Muscle of leg (tissue), 11 donors: ENCODE data around the gene KDM3B. TPM values are rescaled to one million over a fixed set of nuclear protein-coding genes. Genes with fewer than 3 reads are reported as not detected.

Experiments
- DNase-seq: peaks from one replicate; pipeline ENCODE4 v3.0.0; 2013
- H3K27ac ChIP-seq: one replicate; pipeline ENCODE4 v1.5.1; 2013; ENCODE audit warnings: mild to moderate bottlenecking, low read length, control low read depth
- H3K27me3 ChIP-seq: one replicate; pipeline ENCODE4 v1.6.1; 2013; ENCODE audit warnings: low read length; ENCODE audit not compliant: control insufficient read depth, insufficient read depth
- H3K36me3 ChIP-seq: one replicate; pipeline ENCODE4 v1.6.1; 2013; ENCODE audit warnings: low read length; ENCODE audit not compliant: control insufficient read depth, insufficient read depth
- H3K4me1 ChIP-seq: one replicate; pipeline ENCODE4 v1.6.1; 2013; ENCODE audit warnings: low read length; ENCODE audit not compliant: control insufficient read depth, insufficient read depth
- H3K4me3 ChIP-seq: one replicate; pipeline ENCODE4 v1.5.1; 2013; ENCODE audit warnings: low read length, control low read depth
- H3K9me3 ChIP-seq: replicated peaks from 2 replicates; pipeline ENCODE4 v1.6.1; 2013; ENCODE audit warnings: low read depth, low read length; ENCODE audit not compliant: control insufficient read depth
- WGBS: methylation state at CpG from one replicate; pipeline ENCODE4 v1.1.5; 2013; ENCODE audit warnings: missing lambda C conversion rate; ENCODE audit not compliant: insufficient coverage; 5-methylcytosine and 5-hydroxymethylcytosine counted together
- polyA plus RNA-seq, 8 donors: library from polyadenylated mRNA; unstranded; fragments of 120-200 nt; gene quantifications; one replicate each; pipeline versions ENCODE4 v1.2.1 to v1.2.3, GENCODE V29; 2013; ENCODE audit warnings: inconsistent platforms in 1 of 8, low replicate concordance in 1 of 8; ENCODE audit not compliant: insufficient read length in 8 of 8, insufficient read depth in 1 of 8
- total RNA-seq: library from RNA; stranded (reverse); fragments of 120-200 nt; gene quantifications from one replicate; pipeline ENCODE4 v1.2.4, GENCODE V29; 2013

Gene KDM3B
- total and polyA plus RNA-seq, 9 donors = 44.0 to 65.9 (median 55.1) TPM

DNA sequence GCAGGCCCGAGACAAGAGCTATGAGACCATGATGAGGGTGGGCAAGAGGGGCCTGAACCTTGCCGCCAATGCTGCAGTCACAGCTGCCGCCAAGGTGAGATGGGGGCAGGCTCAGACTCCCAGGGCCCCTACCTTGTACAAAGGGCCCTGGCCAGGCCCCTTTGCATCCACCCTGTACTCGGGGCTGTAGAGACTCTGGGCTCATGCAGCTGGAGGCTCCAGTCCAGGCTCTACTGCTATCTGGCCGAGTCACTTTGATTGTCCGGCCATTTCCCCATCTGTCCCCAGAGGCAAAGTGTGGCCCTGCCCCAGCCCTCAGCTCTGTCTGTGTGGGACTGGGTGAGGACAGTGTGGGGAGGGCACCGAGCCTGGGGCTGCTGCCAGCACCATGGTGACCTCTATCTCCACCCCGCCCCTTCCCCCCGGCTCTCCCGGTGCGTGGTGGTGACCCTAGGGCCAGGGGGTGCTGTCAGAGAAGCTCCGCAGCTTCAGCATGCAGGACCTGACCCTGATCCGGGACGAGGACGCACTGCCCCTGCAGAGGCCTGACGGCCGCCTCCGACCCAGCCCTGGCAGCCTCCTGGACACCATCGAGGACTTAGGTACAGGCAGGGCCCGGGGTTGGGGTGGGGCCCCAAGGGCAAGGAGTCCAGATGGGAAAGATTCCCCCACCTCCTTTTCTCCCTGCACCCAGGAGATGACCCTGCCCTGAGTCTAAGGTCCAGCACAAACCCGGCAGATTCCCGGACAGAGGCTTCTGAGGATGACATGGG, 92.5 kb downstream of the KDM3B start:
- 79% methylated on average over 20 of the region's 22 CpGs for WGBS
- no peak overlapping the region for H3K4me3 ChIP-seq
- H3K4me1 ChIP-seq = peaks cover 5% of the 10 kb centered on the region

DNA sequence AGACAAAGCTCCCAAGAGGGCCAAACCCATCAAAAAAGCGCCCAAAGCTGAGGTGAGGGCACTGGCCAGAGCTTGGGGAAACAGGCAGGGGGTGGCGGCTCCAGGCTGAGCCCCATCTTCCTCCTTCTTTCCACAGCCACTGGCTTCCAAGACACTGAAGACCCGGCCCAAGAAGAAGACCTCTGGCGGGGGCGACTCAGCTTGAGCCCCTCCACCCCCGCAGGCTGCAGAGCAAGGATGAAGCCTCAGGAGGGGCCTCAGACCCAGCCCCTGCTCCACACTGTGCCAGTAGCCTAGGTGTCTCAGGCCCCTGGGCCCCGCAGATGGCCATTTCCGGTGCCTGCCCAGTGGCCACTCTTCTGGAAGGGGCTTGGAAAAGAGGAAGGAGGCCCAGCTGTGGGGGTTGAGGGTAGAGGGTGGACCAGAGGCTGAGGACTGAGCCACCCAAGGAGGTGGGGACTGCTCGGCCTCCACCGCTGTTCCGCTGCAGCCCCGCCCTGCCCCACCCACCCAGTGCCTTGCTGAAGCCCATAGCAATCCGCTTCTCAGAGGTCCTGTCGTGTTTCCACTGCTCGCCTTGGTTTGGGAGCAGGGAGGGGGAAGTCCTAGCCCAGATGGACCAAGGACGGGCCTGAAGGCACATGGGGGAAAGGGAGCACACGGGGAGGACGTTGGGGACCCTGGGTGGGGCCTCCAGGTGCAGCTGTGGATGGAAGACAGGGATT, 93.2 kb downstream of the KDM3B start:
- H3K4me3 ChIP-seq = no peak overlapping the region
- WGBS = 81% methylated on average over 10 of the region's 18 CpGs
- no peaks in the 10 kb centered on the region for H3K9me3 ChIP-seq
- peaks cover 8% of the 10 kb centered on the region for H3K4me1 ChIP-seq
- H3K27ac ChIP-seq = no peak overlapping the region
- no peak for DNase-seq
- no peaks in the 10 kb centered on the region for H3K36me3 ChIP-seq
- no peaks in the 10 kb centered on the region for H3K27me3 ChIP-seq

More for the DNA sequence above, 92.5 kb downstream of the KDM3B start:
- Histone ChIP-seq H3K27me3 (no peaks in the 10 kb centered on the region), H3K27ac (no peak overlapping the region), H3K9me3 (no peaks in the 10 kb centered on the region), H3K36me3 (no peaks in the 10 kb centered on the region)
- DNase-seq = no peak

DNA sequence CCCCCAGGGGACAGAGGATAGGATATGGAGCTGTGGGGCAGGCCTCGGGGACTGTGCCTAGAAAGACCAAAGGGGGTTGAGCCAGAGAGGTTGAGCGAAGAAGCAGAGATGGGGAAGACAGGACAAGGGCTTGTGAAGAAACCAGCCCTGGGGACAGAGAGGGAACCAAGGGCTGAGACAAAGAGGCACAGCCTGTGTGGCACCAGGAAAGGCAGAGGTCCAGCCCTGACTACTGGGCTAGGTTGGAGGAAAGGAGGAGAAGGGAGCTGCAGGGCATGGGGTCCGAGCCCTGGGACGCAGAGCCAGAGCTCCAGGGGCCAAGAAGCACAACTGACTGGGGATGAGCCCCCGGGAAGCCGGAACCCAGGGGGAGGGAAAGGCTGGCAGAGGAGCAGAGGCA, 95.6 kb downstream of the KDM3B start:
- H3K36me3 ChIP-seq = no peaks in the 10 kb centered on the region
- DNase-seq = no peak
- H3K4me3 ChIP-seq = no peak overlapping the region
- 88% methylated on average over 6 of the region's 6 CpGs for WGBS
- H3K4me1 ChIP-seq = peaks cover 8% of the 10 kb centered on the region
- H3K27me3 ChIP-seq = no peaks in the 10 kb centered on the region
- H3K9me3 ChIP-seq = no peaks in the 10 kb centered on the region
- no peak overlapping the region for H3K27ac ChIP-seq

DNA sequence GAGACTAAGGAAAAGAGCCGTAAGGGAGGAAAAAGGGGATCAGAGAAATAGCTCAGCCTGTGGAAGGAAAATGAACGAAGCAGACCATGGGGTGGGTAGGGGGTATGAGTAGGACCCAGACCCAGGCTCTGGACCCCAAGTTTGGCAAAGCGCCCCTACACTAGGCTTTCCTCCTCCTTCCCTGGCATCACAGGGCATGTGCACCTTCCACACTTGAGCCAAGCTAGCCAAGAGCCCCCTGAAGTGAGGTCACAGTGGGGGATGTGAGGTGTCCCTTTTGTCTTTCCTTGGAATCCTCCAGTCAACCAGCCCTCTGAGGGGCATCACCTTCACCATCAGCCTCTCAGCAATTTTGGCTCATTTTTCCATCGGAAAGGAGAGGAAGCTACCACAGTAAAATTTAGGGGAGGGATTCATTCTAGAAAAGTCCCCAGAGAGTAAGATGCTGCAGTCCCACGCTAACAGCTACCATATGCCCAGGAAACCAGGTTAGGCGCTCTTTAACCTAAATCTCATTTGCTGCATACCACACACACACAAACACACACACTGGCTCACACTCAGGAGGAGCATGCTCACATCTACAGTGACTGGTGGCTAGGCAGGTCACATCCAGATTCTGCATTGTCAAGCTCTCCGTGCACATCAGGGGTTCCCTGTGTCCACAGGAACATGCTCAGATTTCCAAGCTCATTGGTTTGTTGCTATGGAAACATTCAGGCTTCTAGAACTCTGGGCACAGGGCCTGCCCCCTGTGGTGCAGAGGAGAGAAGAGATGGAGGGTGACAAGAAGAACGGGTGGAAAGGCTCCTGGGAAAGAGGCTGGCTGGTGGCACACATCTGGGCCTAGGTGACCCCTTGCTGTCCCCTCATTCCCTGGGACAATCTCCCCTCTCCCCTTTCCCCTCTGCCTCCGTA, 96.3 kb downstream of the KDM3B start:
- no peaks in the 10 kb centered on the region for H3K36me3 ChIP-seq
- no peak overlapping the region for H3K27ac ChIP-seq
- no peaks in the 10 kb centered on the region for H3K9me3 ChIP-seq
- DNase-seq = no peak
- H3K27me3 ChIP-seq = no peaks in the 10 kb centered on the region
- H3K4me3 ChIP-seq = no peak overlapping the region
- peaks cover 8% of the 10 kb centered on the region for H3K4me1 ChIP-seq
- WGBS = 75% methylated on average over 1 of the region's 9 CpGs

DNA sequence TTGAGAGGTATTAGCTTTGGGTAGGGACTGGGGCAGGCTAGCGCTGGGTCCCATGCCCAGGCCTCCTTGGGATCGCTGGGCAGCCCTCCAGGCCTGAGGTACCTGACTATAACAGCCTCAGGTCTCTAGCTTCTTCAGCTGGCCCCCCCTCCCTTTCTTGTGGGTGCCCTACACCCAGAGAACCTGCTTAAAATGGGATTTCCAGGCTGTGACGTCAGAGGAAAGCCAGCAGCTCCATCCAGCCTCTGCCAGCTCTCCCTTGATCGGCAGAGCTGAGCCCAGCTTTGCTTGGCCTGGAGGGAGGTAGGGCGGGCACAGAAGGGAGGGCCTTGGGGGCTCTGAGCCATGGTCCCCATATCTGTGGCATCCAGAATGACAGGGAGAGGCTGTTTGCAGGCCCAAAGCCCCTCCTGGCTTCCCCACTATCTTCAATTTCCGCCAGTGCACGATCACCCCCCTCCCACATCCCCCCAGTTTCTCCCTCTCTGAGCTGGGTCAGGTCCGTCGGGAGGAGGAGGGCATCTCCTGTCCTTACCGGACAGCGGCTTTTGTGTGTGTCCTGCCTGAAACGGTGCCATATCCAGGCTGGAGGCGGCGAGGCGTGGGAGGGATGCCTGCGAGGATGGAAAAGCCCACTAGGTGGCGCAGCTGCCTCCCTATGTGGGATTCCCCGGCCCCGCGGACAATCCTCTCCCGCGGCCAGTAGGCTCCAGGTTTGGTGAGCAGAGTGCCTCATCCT, 97.2 kb downstream of the KDM3B start:
- WGBS = 5% methylated on average over 17 of the region's 22 CpGs
- Histone ChIP-seq H3K9me3 (no peaks in the 10 kb centered on the region), H3K27me3 (no peaks in the 10 kb centered on the region), H3K27ac (no peak overlapping the region), H3K36me3 (no peaks in the 10 kb centered on the region), H3K4me1 (peaks cover 8% of the 10 kb centered on the region), H3K4me3 (no peak overlapping the region)
- peak; percentile 89 for DNase-seq

DNA sequence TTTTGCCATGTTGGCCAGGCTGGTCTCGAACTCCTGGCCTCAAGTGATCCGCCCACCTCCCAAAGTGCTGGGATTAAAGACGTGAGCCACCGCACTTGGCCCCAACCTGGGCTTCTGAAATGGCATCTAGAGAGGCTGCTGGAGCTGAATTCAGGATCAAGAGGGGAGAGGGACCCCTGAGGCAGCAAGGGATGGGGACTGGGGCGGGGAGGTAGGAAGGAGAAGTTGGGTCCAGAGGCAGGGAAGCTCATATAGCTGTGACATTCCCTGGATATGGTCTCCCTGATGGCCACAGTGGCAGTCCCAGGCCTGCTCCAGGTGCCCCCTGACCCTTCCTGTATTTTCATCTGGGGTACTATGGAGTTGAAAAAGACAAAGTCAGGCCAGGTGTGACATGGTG, 98.5 kb downstream of the KDM3B start:
- Histone ChIP-seq H3K9me3 (no peaks in the 10 kb centered on the region), H3K4me1 (peaks cover 8% of the 10 kb centered on the region), H3K36me3 (no peaks in the 10 kb centered on the region), H3K27me3 (no peaks in the 10 kb centered on the region), H3K27ac (no peak overlapping the region), H3K4me3 (no peak overlapping the region)
- DNase-seq = no peak
- 86% methylated on average over 5 of the region's 5 CpGs for WGBS

DNA sequence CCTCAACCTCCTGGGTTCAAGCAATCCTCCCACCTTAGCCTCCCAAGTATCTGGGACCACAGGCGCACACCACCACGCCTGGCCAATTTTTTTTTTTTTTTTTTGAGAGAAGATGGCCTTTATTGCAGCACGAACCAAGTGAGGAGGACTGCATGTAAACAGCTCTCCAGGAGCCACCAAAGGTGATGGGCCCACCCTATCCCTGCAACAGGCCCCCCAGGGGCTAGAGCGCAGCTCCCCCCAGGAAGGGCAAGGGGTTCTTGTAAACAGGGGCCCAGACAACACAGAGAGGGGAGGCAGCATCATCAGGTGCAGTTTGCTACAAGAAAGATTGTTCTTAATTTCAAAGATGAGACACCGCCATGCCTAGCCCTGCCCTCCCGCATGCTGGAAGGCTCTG, 100.2 kb downstream of the KDM3B start:
- Histone ChIP-seq H3K27ac (no peak overlapping the region), H3K27me3 (peaks cover 3% of the 10 kb centered on the region), H3K4me1 (peaks cover 8% of the 10 kb centered on the region), H3K36me3 (no peaks in the 10 kb centered on the region), H3K4me3 (no peak overlapping the region), H3K9me3 (no peaks in the 10 kb centered on the region)
- DNase-seq = no peak
- WGBS = 91% methylated on average over 3 of the region's 6 CpGs

DNA sequence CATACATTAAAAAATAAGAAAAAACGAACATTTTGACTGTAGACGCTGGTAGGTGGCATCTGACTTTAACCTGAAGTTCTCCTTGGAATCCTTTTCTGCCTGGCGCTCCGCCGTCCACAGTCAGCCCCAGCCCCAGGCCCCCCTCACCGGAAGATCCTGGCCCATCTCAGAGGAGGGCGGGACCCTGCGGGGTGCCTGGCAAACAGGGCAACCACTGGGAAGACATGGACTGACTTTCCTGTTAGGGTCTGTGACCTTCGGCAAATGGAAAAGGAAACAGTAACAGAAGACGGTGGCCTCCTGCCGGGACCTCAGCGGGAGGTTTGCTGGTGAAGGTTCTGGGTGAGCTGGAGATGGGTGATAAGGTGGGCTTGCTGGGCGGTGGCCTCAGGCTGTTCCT, 101.1 kb downstream of the KDM3B start:
- no peak for DNase-seq
- Histone ChIP-seq H3K27ac (no peak overlapping the region), H3K4me1 (peaks cover 13% of the 10 kb centered on the region), H3K9me3 (no peaks in the 10 kb centered on the region), H3K4me3 (no peak overlapping the region), H3K36me3 (no peaks in the 10 kb centered on the region), H3K27me3 (peaks cover 3% of the 10 kb centered on the region)
- 87% methylated on average over 13 of the region's 13 CpGs for WGBS

DNA sequence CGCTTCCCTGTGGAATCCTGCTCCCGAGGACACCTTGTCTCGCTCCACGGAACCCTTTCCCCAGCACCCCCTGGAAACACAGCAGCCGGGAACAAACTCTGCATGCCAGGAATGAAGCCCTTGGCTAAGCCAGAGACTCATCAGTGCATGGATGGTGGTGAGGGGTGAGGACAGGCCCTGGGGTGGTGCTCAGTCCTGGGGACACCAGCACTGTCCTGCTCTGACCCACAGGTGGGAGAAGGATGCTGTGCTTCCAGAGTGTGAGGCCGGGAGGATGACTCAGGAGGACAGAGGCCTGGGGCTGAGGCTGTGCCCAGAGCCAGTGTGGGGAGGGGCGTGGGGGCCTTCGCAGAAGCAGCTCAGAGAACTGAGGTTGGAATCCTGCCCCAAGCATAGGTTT, 101.6 kb downstream of the KDM3B start:
- 86% methylated on average over 4 of the region's 8 CpGs for WGBS
- peaks cover 3% of the 10 kb centered on the region for H3K27me3 ChIP-seq

More for the DNA sequence above, 101.6 kb downstream of the KDM3B start:
- no peak overlapping the region for H3K27ac ChIP-seq
- H3K36me3 ChIP-seq = no peaks in the 10 kb centered on the region
- no peak overlapping the region for H3K4me3 ChIP-seq
- peaks cover 17% of the 10 kb centered on the region for H3K4me1 ChIP-seq
- DNase-seq = no peak
- H3K9me3 ChIP-seq = no peaks in the 10 kb centered on the region
